ENCODE measurements around the gene BLM. TPM values are rescaled to one million over a fixed set of nuclear protein-coding genes. Genes with fewer than 3 reads are reported as not detected.

Gene BLM
- total and polyA plus RNA-seq, 9 donors = 0.15 to 1.9 (median 0.78) TPM; not detected in 1

DNA sequence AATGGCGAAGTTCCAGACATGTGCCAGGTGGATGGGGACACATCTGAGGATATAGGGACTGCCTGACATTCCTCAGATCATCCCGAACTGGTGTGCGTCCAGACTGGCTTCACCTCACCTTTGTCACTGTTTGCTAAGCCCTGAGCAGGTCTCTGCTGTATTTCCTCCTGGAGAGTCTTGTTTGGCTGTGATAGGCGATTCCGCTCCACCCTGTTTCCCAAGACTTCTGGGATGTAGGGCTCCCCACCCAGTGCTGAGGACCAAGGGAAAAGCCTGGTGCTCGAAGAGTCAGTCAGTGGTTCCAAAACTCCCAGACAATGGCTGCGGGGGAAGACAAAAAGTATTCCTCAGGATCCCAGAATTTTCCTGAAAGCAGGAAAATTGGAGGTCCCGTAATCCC lies 140.2 kb downstream of the BLM start:
- H3K9me3 ChIP-seq = no peaks in the 10 kb centered on the region
- WGBS, 3 donors = 85 to 90% (median 87%) methylated on average over 8 of the region's 8 CpGs
- intact Hi-C loops (cut with DNase I) = no loop called here
- no peak overlapping the region for H3K27ac ChIP-seq
- no peak for DNase-seq
- no peaks in the 10 kb centered on the region for H3K27me3 ChIP-seq
- H3K4me1 ChIP-seq (ENCODE audit: insufficient read depth) = no peaks in the 10 kb centered on the region
- no peak overlapping the region for H3K4me3 ChIP-seq
- TF ChIP-seq, protein P1, sequence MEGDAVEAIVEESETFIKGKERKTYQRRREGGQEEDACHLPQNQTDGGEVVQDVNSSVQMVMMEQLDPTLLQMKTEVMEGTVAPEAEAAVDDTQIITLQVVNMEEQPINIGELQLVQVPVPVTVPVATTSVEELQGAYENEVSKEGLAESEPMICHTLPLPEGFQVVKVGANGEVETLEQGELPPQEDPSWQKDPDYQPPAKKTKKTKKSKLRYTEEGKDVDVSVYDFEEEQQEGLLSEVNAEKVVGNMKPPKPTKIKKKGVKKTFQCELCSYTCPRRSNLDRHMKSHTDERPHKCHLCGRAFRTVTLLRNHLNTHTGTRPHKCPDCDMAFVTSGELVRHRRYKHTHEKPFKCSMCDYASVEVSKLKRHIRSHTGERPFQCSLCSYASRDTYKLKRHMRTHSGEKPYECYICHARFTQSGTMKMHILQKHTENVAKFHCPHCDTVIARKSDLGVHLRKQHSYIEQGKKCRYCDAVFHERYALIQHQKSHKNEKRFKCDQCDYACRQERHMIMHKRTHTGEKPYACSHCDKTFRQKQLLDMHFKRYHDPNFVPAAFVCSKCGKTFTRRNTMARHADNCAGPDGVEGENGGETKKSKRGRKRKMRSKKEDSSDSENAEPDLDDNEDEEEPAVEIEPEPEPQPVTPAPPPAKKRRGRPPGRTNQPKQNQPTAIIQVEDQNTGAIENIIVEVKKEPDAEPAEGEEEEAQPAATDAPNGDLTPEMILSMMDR (IDR thresholded peaks at IDR 0.05) = no peak
- TF ChIP-seq POLR2A (IDR thresholded peaks at IDR 0.05) (no peak), EP300 (IDR thresholded peaks at IDR 0.05) (no peak)
- no peaks in the 10 kb centered on the region for H3K36me3 ChIP-seq

DNA sequence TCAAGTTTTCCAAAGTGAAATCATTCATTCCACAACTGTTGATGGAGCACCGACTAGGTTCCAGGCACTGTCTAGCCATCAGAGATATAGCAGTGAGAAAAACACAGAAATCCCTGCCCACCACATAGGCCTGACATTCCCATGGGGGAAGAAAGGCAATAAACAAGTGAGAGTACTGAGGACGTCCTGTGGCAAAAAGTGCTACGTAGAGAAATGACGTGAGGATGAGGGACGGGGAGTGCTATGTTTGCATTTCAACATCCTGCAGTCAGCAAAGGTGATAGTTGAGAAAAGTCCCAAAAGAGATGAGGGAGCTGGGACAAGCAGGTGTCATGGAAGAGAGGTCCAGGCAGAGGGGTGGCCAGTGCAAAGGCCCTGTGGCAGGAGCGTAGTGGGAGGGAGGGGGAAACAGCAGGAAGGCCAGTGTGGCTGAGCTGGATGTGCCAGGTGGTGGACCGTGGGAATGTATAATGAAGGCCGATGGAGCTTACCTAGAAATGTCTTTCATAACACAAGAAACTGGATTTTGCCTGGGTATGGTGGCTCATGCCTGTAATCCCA lies 140.8 kb downstream of the BLM start:
- TF ChIP-seq, protein P1 (IDR thresholded peaks at IDR 0.05) = no peak
- TF ChIP-seq POLR2A (IDR thresholded peaks at IDR 0.05) (no peak), EP300 (IDR thresholded peaks at IDR 0.05) (no peak)
- no peaks in the 10 kb centered on the region for H3K9me3 ChIP-seq
- intact Hi-C loops (cut with DNase I) = no loop called here
- H3K4me1 ChIP-seq (ENCODE audit: insufficient read depth) = no peaks in the 10 kb centered on the region
- H3K27me3 ChIP-seq = no peaks in the 10 kb centered on the region
- H3K27ac ChIP-seq = no peak overlapping the region
- H3K36me3 ChIP-seq = no peaks in the 10 kb centered on the region
- H3K4me3 ChIP-seq = no peak overlapping the region
- DNase-seq = no peak
- WGBS, 3 donors = 85 to 92% (median 89%) methylated on average over 8 of the region's 8 CpGs

DNA sequence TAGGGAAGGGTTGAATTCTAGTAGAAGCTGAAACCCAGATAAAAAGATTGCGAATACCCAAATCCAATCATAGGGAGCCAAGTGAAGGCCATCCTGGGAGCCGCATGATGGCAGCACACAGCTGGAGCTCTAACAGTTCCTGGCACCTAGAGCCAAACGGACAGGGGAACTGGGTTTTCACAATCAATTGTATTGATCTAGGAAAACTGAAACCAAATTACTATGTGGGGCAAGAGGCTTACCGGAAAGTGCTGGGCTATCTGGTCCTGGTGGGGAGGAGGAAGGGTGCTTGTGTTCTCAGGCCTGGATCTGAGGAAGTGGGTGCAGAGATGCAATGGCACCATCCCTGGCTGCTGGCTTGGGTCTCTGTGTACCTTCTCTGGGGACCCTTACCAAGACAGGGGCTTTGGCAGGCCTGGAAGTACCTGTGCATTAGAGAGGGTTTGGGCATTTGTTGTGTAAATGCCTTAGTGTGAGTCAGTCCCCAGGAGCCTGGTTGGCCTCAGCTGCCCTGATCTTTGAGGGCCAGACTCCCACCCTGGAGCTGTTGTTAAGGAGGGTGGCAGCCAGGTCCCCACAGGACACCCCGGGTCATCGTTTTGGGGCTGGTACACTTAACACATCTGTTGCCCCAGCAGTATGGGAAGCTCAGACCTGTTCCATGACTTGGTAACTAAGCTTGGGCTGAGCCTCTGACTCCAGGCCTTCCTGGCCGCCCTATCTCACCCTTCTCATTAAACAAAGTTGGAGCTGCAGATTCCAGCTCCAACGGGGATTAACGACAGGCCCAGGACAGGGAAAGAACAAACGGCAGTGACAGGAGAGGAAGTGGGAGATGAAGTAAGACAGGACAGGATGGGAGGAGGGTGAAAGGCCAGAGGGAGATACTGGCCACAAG lies 142.3 kb downstream of the BLM start:
- Histone ChIP-seq H3K9me3 (no peaks in the 10 kb centered on the region), H3K27me3 (no peaks in the 10 kb centered on the region), H3K4me3 (no peak overlapping the region), H3K4me1 (ENCODE audit: insufficient read depth) (no peaks in the 10 kb centered on the region), H3K36me3 (no peaks in the 10 kb centered on the region), H3K27ac (no peak overlapping the region)
- TF ChIP-seq EP300 (IDR thresholded peaks at IDR 0.05) (no peak), POLR2A (IDR thresholded peaks at IDR 0.05) (no peak)
- TF ChIP-seq, protein P1 (IDR thresholded peaks at IDR 0.05) = no peak
- no peak for DNase-seq
- intact Hi-C loops (cut with DNase I) = no loop called here
- WGBS, 3 donors = 66 to 69% (median 68%) methylated on average over 10 of the region's 10 CpGs

DNA sequence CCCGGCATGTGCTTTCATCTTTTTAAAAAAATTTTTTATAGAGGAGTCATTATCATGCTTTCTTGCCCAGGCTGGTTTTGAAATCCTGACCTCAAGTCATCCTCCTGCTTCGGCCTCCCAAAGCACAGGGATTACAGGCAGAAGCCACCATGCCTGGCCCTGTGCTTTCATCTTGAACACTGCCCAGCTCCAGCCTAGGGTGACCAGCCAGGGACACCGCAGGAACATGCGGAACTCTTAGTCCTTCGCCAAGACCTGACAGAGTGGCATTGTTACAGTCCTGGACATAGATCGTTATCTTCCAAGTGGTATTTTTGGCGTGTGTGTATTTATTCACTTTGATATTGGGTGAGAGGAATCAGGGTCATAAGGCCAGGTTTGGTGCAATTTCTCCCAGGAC lies 143.3 kb downstream of the BLM start:
- TF ChIP-seq POLR2A (IDR thresholded peaks at IDR 0.05) (no peak), EP300 (IDR thresholded peaks at IDR 0.05) (no peak)
- TF ChIP-seq, protein P1 (IDR thresholded peaks at IDR 0.05) = no peak
- intact Hi-C loops (cut with DNase I) = no loop called here
- Histone ChIP-seq H3K4me3 (no peak overlapping the region), H3K36me3 (no peaks in the 10 kb centered on the region), H3K27ac (no peak overlapping the region), H3K4me1 (ENCODE audit: insufficient read depth) (no peaks in the 10 kb centered on the region), H3K27me3 (no peaks in the 10 kb centered on the region), H3K9me3 (no peaks in the 10 kb centered on the region)
- 88 to 89% (median 89%) methylated on average over 7 of the region's 7 CpGs for WGBS, 3 donors
- no peak for DNase-seq

Data from ovary (tissue), 9 donors.